ENCODE results near the gene PACSIN1.

DNA sequence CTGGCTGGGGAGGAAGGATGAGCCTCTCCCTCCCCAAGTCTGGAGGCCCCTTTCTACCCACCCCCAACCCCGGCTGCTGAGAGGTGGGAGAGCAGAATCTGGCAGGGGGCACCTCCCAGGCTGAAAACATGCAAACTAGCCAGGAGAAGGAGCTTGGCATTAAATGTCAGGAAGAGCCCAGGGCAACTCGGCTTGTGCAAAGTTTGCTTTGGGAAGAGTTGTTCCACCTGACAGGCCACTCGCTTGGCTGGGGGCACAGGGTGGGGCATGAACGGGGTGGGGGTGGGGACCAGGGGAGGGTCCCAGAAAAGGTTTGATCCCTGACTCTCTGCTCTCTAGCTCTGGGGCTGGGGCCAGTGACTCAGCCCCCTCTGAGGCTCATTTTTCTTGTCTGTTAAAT is 87.3 kb downstream of the PACSIN1 start:
- TF ChIP-seq, protein P1, sequence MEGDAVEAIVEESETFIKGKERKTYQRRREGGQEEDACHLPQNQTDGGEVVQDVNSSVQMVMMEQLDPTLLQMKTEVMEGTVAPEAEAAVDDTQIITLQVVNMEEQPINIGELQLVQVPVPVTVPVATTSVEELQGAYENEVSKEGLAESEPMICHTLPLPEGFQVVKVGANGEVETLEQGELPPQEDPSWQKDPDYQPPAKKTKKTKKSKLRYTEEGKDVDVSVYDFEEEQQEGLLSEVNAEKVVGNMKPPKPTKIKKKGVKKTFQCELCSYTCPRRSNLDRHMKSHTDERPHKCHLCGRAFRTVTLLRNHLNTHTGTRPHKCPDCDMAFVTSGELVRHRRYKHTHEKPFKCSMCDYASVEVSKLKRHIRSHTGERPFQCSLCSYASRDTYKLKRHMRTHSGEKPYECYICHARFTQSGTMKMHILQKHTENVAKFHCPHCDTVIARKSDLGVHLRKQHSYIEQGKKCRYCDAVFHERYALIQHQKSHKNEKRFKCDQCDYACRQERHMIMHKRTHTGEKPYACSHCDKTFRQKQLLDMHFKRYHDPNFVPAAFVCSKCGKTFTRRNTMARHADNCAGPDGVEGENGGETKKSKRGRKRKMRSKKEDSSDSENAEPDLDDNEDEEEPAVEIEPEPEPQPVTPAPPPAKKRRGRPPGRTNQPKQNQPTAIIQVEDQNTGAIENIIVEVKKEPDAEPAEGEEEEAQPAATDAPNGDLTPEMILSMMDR (conservative IDR thresholded peaks at IDR 0.05; ENCODE audit: low read depth, low read length) = no peak
- TF ChIP-seq EZH2 (IDR thresholded peaks at IDR 0.05; ENCODE audit: borderline replicate concordance, low read depth, low read length, poor library complexity, severe bottlenecking) = no peak
